Astrocyte (in vitro differentiated cells and primary cell): ENCODE measurements around the gene ALOXE3. TPM values are rescaled to one million over a fixed set of nuclear protein-coding genes. Genes with fewer than 3 reads are reported as not detected.

ENCODE experiments used
- DNase-seq: peaks from one replicate; pipeline ENCODE4 v3.0.0-alpha.2; 2010; ENCODE audit warnings: low read depth
- FAIRE-seq: peaks from 2 replicates; lab custom pipeline; 2011; peaks lifted over from hg19 to GRCh38; lab: Jason Lieb, UNC
- H2AFZ ChIP-seq: 2 replicates; pipeline ENCODE4 v1.6.0; 2012; ENCODE audit warnings: low read depth, low read length, inconsistent platforms
- H3K27ac ChIP-seq: 2 replicates; pipeline ENCODE4 v1.5.1; 2011; ENCODE audit warnings: low read depth, low read length, inconsistent platforms
- H3K27me3 ChIP-seq: 2 replicates; pipeline ENCODE4 v1.6.0; 2011; ENCODE audit warnings: low read length, inconsistent platforms; ENCODE audit not compliant: insufficient read depth
- H3K36me3 ChIP-seq: 2 replicates; pipeline ENCODE4 v1.5.1; 2011; ENCODE audit warnings: low read length, inconsistent platforms; ENCODE audit not compliant: insufficient read depth
- H3K4me1 ChIP-seq: 2 replicates; pipeline ENCODE4 v1.5.1; 2011; ENCODE audit warnings: low read length, inconsistent platforms; ENCODE audit not compliant: insufficient read depth
- H3K4me2 ChIP-seq: 2 replicates; pipeline ENCODE4 v1.6.0; 2012; ENCODE audit warnings: low read length, inconsistent platforms
- H3K4me3 ChIP-seq: 2 replicates; pipeline ENCODE4 v1.5.1; 2011; ENCODE audit warnings: low read depth, mild to moderate bottlenecking, low read length, inconsistent platforms; ENCODE audit not compliant: insufficient read depth
- H3K79me2 ChIP-seq: 2 replicates; pipeline ENCODE4 v1.6.0; 2012; ENCODE audit warnings: mild to moderate bottlenecking, low read length, inconsistent platforms; ENCODE audit not compliant: insufficient read depth
- H3K9ac ChIP-seq: 2 replicates; pipeline ENCODE4 v1.6.0; 2012; ENCODE audit warnings: mild to moderate bottlenecking, low read length, inconsistent platforms
- H3K9me3 ChIP-seq: 2 replicates; pipeline ENCODE4 v1.5.1; 2012; ENCODE audit warnings: low read depth, mild to moderate bottlenecking, low read length, inconsistent platforms; ENCODE audit not compliant: insufficient read depth
- H4K20me1 ChIP-seq: 2 replicates; pipeline ENCODE4 v1.6.0; 2012; ENCODE audit warnings: low read length, inconsistent platforms; ENCODE audit not compliant: insufficient read depth
- H3K27ac Mint-ChIP-seq: one replicate; pipeline ENCODE4 v1.8.0; 2021; ENCODE audit warnings: mild to moderate bottlenecking, mixed read lengths; ENCODE audit not compliant: unreplicated experiment
- H3K27me3 Mint-ChIP-seq: one replicate; pipeline ENCODE4 v1.8.0; 2021; ENCODE audit warnings: low read depth, mixed read lengths; ENCODE audit not compliant: unreplicated experiment
- H3K36me3 Mint-ChIP-seq: one replicate; pipeline ENCODE4 v1.8.0; 2021; ENCODE audit warnings: low read depth, mixed read lengths; ENCODE audit not compliant: unreplicated experiment
- H3K4me1 Mint-ChIP-seq: one replicate; pipeline ENCODE4 v1.8.0; 2021; ENCODE audit warnings: low read depth, mixed read lengths; ENCODE audit not compliant: unreplicated experiment
- H3K4me3 Mint-ChIP-seq: one replicate; pipeline ENCODE4 v1.8.0; 2021; ENCODE audit warnings: mild to moderate bottlenecking, moderate library complexity, mixed read lengths; ENCODE audit not compliant: unreplicated experiment
- H3K9me3 Mint-ChIP-seq: one replicate; pipeline ENCODE4 v1.8.0; 2021; ENCODE audit warnings: mild to moderate bottlenecking, mixed read lengths; ENCODE audit not compliant: unreplicated experiment
- EZH2 ChIP-seq: IDR thresholded peaks from 2 replicates; pipeline ENCODE4 v1.6.1; 2012; ENCODE audit warnings: mild to moderate bottlenecking, low read length, inconsistent platforms; ENCODE audit not compliant: insufficient read depth
- total RNA-seq: library from RNA; stranded (reverse); gene quantifications from 2 replicates; pipeline ENCODE4 v1.2.1, GENCODE V29; 2021
- TF ChIP-seq, protein P1 (sequence below): IDR thresholded peaks from 2 replicates; pipeline ENCODE4 v1.5.1; 2011; ENCODE audit warnings: low read depth, mild to moderate bottlenecking, inconsistent platforms, low read length, moderate library complexity; ENCODE audit not compliant: insufficient read depth

Gene ALOXE3
- total RNA-seq, 1 donor from 2014 or later = 0.82 TPM

DNA sequence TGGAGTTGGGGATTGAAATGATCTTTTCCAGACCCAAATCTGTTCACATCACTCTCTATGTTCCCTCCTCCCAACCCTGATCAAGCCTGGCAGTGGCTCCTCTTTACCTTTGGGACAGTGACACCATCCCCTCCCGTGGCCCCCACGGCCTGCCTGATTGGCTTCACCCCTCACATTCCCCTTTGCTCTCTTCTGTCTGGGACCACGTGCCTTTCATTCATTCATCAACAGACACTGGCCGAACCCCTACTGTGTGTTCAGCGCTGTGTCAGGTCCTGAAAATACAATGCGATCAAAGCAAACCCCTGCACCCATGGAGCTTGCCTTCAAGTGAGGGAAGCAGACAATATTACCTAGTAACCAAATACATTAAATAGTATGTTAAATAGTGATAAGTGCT, 28.6 kb downstream of the ALOXE3 start:
- no peaks in the 10 kb centered on the region for H4K20me1 ChIP-seq
- no peak overlapping the region for H3K9ac ChIP-seq
- no peak overlapping the region for H3K4me2 ChIP-seq
- no peak overlapping the region for H3K4me3 ChIP-seq
- H3K36me3 Mint-ChIP-seq = no peaks in the 10 kb centered on the region
- peaks cover 18% of the 10 kb centered on the region for H3K27me3 ChIP-seq
- H2AFZ ChIP-seq = no peak overlapping the region
- DNase-seq (no peak), FAIRE-seq (no peak)
- peaks cover 76% of the 10 kb centered on the region for H3K27me3 Mint-ChIP-seq
- no peak for TF ChIP-seq EZH2
- TF ChIP-seq, protein P1, sequence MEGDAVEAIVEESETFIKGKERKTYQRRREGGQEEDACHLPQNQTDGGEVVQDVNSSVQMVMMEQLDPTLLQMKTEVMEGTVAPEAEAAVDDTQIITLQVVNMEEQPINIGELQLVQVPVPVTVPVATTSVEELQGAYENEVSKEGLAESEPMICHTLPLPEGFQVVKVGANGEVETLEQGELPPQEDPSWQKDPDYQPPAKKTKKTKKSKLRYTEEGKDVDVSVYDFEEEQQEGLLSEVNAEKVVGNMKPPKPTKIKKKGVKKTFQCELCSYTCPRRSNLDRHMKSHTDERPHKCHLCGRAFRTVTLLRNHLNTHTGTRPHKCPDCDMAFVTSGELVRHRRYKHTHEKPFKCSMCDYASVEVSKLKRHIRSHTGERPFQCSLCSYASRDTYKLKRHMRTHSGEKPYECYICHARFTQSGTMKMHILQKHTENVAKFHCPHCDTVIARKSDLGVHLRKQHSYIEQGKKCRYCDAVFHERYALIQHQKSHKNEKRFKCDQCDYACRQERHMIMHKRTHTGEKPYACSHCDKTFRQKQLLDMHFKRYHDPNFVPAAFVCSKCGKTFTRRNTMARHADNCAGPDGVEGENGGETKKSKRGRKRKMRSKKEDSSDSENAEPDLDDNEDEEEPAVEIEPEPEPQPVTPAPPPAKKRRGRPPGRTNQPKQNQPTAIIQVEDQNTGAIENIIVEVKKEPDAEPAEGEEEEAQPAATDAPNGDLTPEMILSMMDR = no peak
- no peaks in the 10 kb centered on the region for H3K9me3 Mint-ChIP-seq
- H3K4me1 Mint-ChIP-seq = no peaks in the 10 kb centered on the region
- H3K36me3 ChIP-seq = no peaks in the 10 kb centered on the region
- H3K4me3 Mint-ChIP-seq = no peak overlapping the region
- no peaks in the 10 kb centered on the region for H3K4me1 ChIP-seq
- H3K27ac ChIP-seq = no peak overlapping the region
- H3K9me3 ChIP-seq = no peaks in the 10 kb centered on the region
- no peak overlapping the region for H3K27ac Mint-ChIP-seq
- no peaks in the 10 kb centered on the region for H3K79me2 ChIP-seq

DNA sequence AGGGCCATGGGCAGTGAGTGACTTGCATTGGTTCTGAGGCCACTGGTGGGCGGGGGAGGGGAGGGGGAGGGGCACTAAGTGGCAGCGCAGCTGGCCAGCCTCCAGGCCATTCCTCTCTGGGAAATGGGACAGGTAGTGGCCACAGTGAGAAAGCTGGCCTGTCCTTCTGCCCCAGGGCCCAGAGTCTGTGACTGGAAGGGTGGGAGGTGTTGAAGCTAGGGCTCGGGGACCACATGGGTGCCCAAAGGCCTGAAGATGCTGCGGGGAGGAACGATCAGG, 30.4 kb downstream of the ALOXE3 start:
- FAIRE-seq = no peak
- no peaks in the 10 kb centered on the region for H3K9me3 Mint-ChIP-seq
- H3K4me3 Mint-ChIP-seq = no peak overlapping the region

More for the DNA sequence above, 30.4 kb downstream of the ALOXE3 start:
- no peaks in the 10 kb centered on the region for H3K4me1 ChIP-seq
- TF ChIP-seq, protein P1 = no peak
- TF ChIP-seq EZH2 = no peak
- peaks cover 76% of the 10 kb centered on the region for H3K27me3 Mint-ChIP-seq
- H3K36me3 ChIP-seq = no peaks in the 10 kb centered on the region
- no peak overlapping the region for H3K9ac ChIP-seq
- no peaks in the 10 kb centered on the region for H4K20me1 ChIP-seq
- H3K36me3 Mint-ChIP-seq = no peaks in the 10 kb centered on the region
- H3K4me2 ChIP-seq = no peak overlapping the region
- no peak overlapping the region for H3K27ac Mint-ChIP-seq
- H3K4me1 Mint-ChIP-seq = no peaks in the 10 kb centered on the region
- no peak overlapping the region for H3K4me3 ChIP-seq
- no peak overlapping the region for H3K27ac ChIP-seq
- H2AFZ ChIP-seq = no peak overlapping the region
- H3K79me2 ChIP-seq = no peaks in the 10 kb centered on the region
- no peaks in the 10 kb centered on the region for H3K9me3 ChIP-seq
- H3K27me3 ChIP-seq = peaks cover 22% of the 10 kb centered on the region
- no peak for DNase-seq
